ENCODE measurements around the gene AHDC1. TPM values are rescaled to one million over a fixed set of nuclear protein-coding genes. Genes with fewer than 3 reads are reported as not detected.

Gene AHDC1
- total and polyA plus RNA-seq, 9 of the 15 experiments (the other 6 are each of a cell fraction or from before 2014, with no cell fraction given): 0.21 to 36.4 (median 4.7) TPM

- TF ChIP-seq, protein P1, sequence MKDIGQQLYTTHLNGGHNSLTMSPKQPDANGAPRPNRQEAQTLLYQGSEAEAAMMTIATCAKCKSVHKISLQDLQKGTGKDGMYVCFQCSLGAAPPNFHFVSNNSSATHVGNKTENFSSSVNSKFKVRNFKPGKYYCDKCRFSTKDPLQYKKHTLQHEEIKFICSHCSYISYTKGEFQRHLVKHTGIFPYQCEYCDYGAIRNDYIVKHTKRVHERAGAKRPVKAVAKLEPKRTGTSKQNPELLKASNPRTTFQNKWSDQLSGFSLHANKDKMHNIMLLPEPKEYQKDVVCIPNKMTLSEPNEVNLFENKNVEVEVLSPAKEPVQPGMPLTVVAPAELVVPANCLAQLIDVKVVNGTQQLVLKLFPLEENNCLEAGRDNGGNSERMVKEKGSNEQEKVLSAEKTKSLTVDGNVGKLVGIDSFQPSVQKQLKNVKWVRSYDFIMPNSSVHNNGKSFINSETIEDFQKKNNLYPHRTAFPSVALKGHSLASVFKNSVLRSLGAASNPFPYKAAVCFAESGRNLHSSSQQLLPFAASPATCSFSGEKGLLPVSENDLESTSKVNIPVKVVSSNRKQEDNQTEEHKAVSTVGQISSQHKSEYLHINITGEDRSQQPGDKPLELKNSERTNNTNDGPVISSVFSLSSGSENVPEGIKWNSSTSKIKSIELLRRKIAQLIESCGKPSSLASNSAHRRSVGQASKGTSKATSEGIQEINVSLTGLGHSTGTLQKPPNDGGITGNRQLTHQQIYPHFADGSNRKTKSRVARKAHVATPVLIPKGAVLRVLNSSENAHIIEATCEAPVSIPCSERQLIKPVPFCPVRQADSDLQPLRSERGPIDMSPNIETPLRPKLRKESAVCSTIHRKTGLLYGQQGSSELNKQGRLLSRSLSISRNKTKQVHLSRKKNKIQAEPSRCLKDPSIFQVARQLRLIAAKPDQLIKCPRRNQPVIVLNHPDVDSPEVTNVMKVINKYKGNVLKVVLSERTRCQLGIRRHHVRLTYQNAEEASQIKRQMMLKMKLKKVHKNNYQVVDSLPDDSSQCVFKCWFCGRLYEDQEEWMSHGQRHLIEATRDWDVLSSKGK (CRISPR knock-in tag; IDR thresholded peaks at IDR 0.05): no peak
- TF ChIP-seq ATF3 (IDR thresholded peaks at IDR 0.05) (no peak), ATF3 (CRISPR knock-in tag; conservative IDR thresholded peaks at IDR 0.05) (0 out of 2 replicates have a peak, but pooled peaks have one; percentile 20), MLLT1 (IDR thresholded peaks at IDR 0.05) (0 out of 4 replicates have a peak, but pooled peaks of 1 of the 2 experiments have one; percentile 21), ZEB2 (IDR thresholded peaks at IDR 0.05) (no peak), ELF2 (CRISPR knock-in tag; IDR thresholded peaks at IDR 0.05) (peak; percentile 54; the same call in 1 of the 2 replicates), RBM25 (IDR thresholded peaks at IDR 0.05; ENCODE audit: low read depth, low read length, severe bottlenecking) (peak; percentile 83)
- TF ChIP-seq, protein P2, sequence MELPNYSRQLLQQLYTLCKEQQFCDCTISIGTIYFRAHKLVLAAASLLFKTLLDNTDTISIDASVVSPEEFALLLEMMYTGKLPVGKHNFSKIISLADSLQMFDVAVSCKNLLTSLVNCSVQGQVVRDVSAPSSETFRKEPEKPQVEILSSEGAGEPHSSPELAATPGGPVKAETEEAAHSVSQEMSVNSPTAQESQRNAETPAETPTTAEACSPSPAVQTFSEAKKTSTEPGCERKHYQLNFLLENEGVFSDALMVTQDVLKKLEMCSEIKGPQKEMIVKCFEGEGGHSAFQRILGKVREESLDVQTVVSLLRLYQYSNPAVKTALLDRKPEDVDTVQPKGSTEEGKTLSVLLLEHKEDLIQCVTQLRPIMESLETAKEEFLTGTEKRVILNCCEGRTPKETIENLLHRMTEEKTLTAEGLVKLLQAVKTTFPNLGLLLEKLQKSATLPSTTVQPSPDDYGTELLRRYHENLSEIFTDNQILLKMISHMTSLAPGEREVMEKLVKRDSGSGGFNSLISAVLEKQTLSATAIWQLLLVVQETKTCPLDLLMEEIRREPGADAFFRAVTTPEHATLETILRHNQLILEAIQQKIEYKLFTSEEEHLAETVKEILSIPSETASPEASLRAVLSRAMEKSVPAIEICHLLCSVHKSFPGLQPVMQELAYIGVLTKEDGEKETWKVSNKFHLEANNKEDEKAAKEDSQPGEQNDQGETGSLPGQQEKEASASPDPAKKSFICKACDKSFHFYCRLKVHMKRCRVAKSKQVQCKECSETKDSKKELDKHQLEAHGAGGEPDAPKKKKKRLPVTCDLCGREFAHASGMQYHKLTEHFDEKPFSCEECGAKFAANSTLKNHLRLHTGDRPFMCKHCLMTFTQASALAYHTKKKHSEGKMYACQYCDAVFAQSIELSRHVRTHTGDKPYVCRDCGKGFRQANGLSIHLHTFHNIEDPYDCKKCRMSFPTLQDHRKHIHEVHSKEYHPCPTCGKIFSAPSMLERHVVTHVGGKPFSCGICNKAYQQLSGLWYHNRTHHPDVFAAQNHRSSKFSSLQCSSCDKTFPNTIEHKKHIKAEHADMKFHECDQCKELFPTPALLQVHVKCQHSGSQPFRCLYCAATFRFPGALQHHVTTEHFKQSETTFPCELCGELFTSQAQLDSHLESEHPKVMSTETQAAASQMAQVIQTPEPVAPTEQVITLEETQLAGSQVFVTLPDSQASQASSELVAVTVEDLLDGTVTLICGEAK (IDR thresholded peaks at IDR 0.05): 0 out of 2 replicates have a peak, but pooled peaks have one; percentile 19
- TF ChIP-seq, protein P2 (CRISPR knock-in tag; IDR thresholded peaks at IDR 0.05): no peak
Observed at GRCh38 chr1:27487966-27488884, 115.7 kb downstream of the AHDC1 start (continued).

All from K562 (cell line).